GM12878 (cell line): ENCODE results near the gene C1R. TPM values are rescaled to one million over a fixed set of nuclear protein-coding genes. Genes with fewer than 3 reads are reported as not detected.

ENCODE experiments used
- ATAC-seq: fragments of 200-7000 bp; cut with Tn5 transposase; 3 replicates; pipeline ENCODE4 v1.9.1; 2020; ENCODE audit warnings: mild to moderate bottlenecking, moderate library complexity
- BruUV-seq: library from RNA; stranded (reverse); fragments of 400-500 nt; replicated peaks from 2 replicates; lab custom pipeline; 2021; lab: Mats Ljungman, UMichigan
- CTCF ChIA-PET: fragments of 300-600 bp; sonication (Branson Sonifier 250); formaldehyde crosslinking; extraction: SDS; loops from one replicate; lab custom pipeline; 2021; ENCODE audit warnings: inconsistent platforms; lab: Yijun Ruan, JAX
- POLR2A ChIA-PET: fragments of 350-600 bp; formaldehyde crosslinking; extraction: SDS; loops from one replicate; lab custom pipeline; 2021; ENCODE audit warnings: inconsistent platforms; lab: Charles Lee
- RAD21 ChIA-PET: fragments of 300-600 bp; sonication (Branson Sonifier 250); formaldehyde crosslinking; loops from one replicate; lab custom pipeline; 2023; ENCODE audit warnings: antibody characterized with exemption; ENCODE audit not compliant: unreplicated experiment; lab: Charles Lee
- SMC1A ChIA-PET: fragments of 300-600 bp; sonication (Branson Sonifier 250); formaldehyde crosslinking; loops from one replicate; lab custom pipeline; 2023; ENCODE audit not compliant: unreplicated experiment, uncharacterized antibody; lab: Charles Lee
- DNase-seq: peaks from one replicate; pipeline ENCODE4 v3.0.0-alpha.2; 2011; ENCODE audit warnings: low read depth, low spot score
- FAIRE-seq: peaks from 3 replicates; lab custom pipeline; 2011; peaks lifted over from hg19 to GRCh38; lab: Jason Lieb, UNC
- H2AFZ ChIP-seq: 2 replicates; pipeline ENCODE4 v1.6.0; 2011; ENCODE audit warnings: low read depth, low read length, control low read depth; ENCODE audit not compliant: control insufficient read depth
- H3K27ac ChIP-seq: 2 replicates; pipeline ENCODE4 v1.5.1; 2011; ENCODE audit warnings: control low read depth; ENCODE audit not compliant: control insufficient read depth, insufficient read depth
- H3K27me3 ChIP-seq, 2 experiments: replicated peaks in 1 of 2; 2 replicates each; pipeline versions ENCODE4 v1.6.0 to v1.6.1; 2011; ENCODE audit warnings: low read length in 1 of 2; ENCODE audit not compliant: control insufficient read depth in 2 of 2, insufficient read depth in 2 of 2
- H3K36me3 ChIP-seq, 2 experiments: 2 replicates each; pipeline ENCODE4 v1.5.1; 2011; ENCODE audit warnings: low read length in 1 of 2; ENCODE audit not compliant: control insufficient read depth in 2 of 2, insufficient read depth in 2 of 2
- H3K4me1 ChIP-seq: 2 replicates; pipeline ENCODE4 v1.6.1; 2011; ENCODE audit warnings: mild to moderate bottlenecking, low read length, moderate library complexity, mixed read lengths; ENCODE audit not compliant: control insufficient read depth, insufficient read depth
- H3K4me2 ChIP-seq: 2 replicates; pipeline ENCODE4 v1.6.0; 2011; ENCODE audit warnings: control low read depth; ENCODE audit not compliant: control insufficient read depth, insufficient read depth
- H3K4me3 ChIP-seq: fragments of 200-600 bp; sonication (generic); 2 replicates; pipeline ENCODE4 v1.5.1; 2016
- H3K79me2 ChIP-seq: 2 replicates; pipeline ENCODE4 v1.6.0; 2011; ENCODE audit warnings: low read length; ENCODE audit not compliant: control insufficient read depth, insufficient read depth
- H3K9ac ChIP-seq: 2 replicates; pipeline ENCODE4 v1.8.0; 2011; ENCODE audit warnings: low read length, control low read depth, mixed read lengths; ENCODE audit not compliant: control insufficient read depth, insufficient read depth
- H3K9me3 ChIP-seq: replicated peaks from 3 replicates; pipeline ENCODE4 v1.5.1; 2011; ENCODE audit warnings: mild to moderate bottlenecking, low read length; ENCODE audit not compliant: control insufficient read depth, insufficient read depth
- H4K20me1 ChIP-seq: 2 replicates; pipeline ENCODE4 v1.6.0; 2011; ENCODE audit not compliant: control insufficient read depth, insufficient read depth
- ATF3 ChIP-seq: IDR thresholded peaks from 2 replicates; pipeline ENCODE4 v1.6.1; 2011; ENCODE audit warnings: low read depth, mild to moderate bottlenecking, low read length, moderate library complexity, borderline replicate concordance; ENCODE audit errors: extremely low read depth
- BCL3 ChIP-seq: IDR thresholded peaks from 2 replicates; pipeline ENCODE4 v1.6.1; 2011; ENCODE audit warnings: borderline replicate concordance, low read depth, mild to moderate bottlenecking, moderate library complexity, low read length; ENCODE audit not compliant: insufficient read depth, poor library complexity, severe bottlenecking
- ESRRA ChIP-seq: IDR thresholded peaks from 2 replicates; pipeline ENCODE4 v1.6.1; 2012; ENCODE audit warnings: mild to moderate bottlenecking, low read length, improper control_type of control experiment
- ZNF384 ChIP-seq: IDR thresholded peaks from 2 replicates; pipeline ENCODE4 v1.6.1; 2012; ENCODE audit warnings: low read depth, mild to moderate bottlenecking, low read length, improper control_type of control experiment, borderline replicate concordance
- ZSCAN29 ChIP-seq: fragments of 450-650 bp; IDR thresholded peaks from 2 replicates; pipeline ENCODE4 v1.6.1; 2017; ENCODE audit warnings: mild to moderate bottlenecking, moderate library complexity
- WGBS: methylation state at CpG from one replicate; pipeline ENCODE4 v1.1.6; 2016; ENCODE audit warnings: low lambda C conversion rate; ENCODE audit not compliant: insufficient replicate concordance, insufficient coverage; ENCODE audit errors: missing lambda C conversion rate; 5-methylcytosine and 5-hydroxymethylcytosine counted together
- in situ Hi-C: fragments of 300-500 bp; cut with MboI; formaldehyde crosslinking; loops from 9 replicates; pipeline ENCODE4 v1.14.3; 2018; ENCODE audit warnings: mixed read lengths
- intact Hi-C: fragments of 100-400 bp; cut with micrococcal nuclease; formaldehyde crosslinking; loops from one replicate; pipeline ENCODE4 v1.14.2; 2022; ENCODE audit not compliant: unreplicated experiment
- polyA plus RNA-seq, 11 experiments: library from polyadenylated mRNA; depleted of rRNA in 4 of 11; unstranded in 6 of 11; stranded (reverse) in 5 of 11; fragments of >200 nt; fragmentation: Nextera tagmentation in 4 of 11; fragmentation: Illumina TruSeq in 1 of 11; extraction: Ambion mirVana in 4 of 11; extraction: Trizol in 1 of 11; gene quantifications; 1 replicate in 1 of 11; 2 replicates in 10 of 11; pipeline versions ENCODE4 v1.2.1 to v1.2.3, GENCODE V29; 2011 to 2016; ENCODE audit warnings: inconsistent platforms in 2 of 11, missing spikeins in 2 of 11, low read depth in 1 of 11
- total RNA-seq, 4 experiments: library from RNA; depleted of rRNA in 3 of 4; stranded (reverse); fragments of >200 nt in 3 of 4; fragmentation: Illumina TruSeq in 1 of 4; extraction: Trizol in 1 of 4; gene quantifications; 2 replicates each; pipeline versions ENCODE4 v1.2.1 to v1.2.3, GENCODE V29; 2013 to 2021
- TF ChIP-seq, protein P1 (sequence below): fragments of 450-650 bp; IDR thresholded peaks from 2 replicates; pipeline ENCODE4 v1.6.1; 2016; ENCODE audit warnings: mild to moderate bottlenecking

The C1R gene
- total and polyA plus RNA-seq, 10 of the 15 experiments (the other 5 are each of a cell fraction or from before 2014, with no cell fraction given), result 0.31 to 1.9 (median 0.96) TPM; not detected in 1

- RAD21 ChIA-PET, result interaction anchor here (1.6 kb wide), 1 partner anchor 52 kb away, joined by 4 read pairs; no protein-coding TSS in a partner anchor
- no peaks in the 10 kb centered on the region for H3K79me2 ChIP-seq
- H3K36me3 ChIP-seq, result no peaks in the 10 kb centered on the region
- FAIRE-seq (no peak), DNase-seq (no peak), ATAC-seq (no peak)
- in situ Hi-C loops, result no loop called here
- H3K4me1 ChIP-seq, result no peaks in the 10 kb centered on the region
- WGBS, result 57% methylated on average over 7 of the region's 7 CpGs
- no peak overlapping the region for H3K27ac ChIP-seq
- H3K4me3 ChIP-seq, result no peak overlapping the region
- no peak overlapping the region for H2AFZ ChIP-seq
- no peaks in the 10 kb centered on the region for H3K9me3 ChIP-seq
- POLR2A ChIA-PET, result no interaction called here
- CTCF ChIA-PET, result no interaction called here
- H3K9ac ChIP-seq, result no peak overlapping the region
- BruUV-seq, result no TSS peak
- SMC1A ChIA-PET, result no interaction called here
- no peak for TF ChIP-seq ZSCAN29
- no peak overlapping the region for H3K4me2 ChIP-seq
- no peaks in the 10 kb centered on the region for H4K20me1 ChIP-seq
- intact Hi-C loops, result no loop called here
- peaks cover 0 to 3% of the 10 kb centered on the region in 2 experiments; a peak in 2 of 4 replicates for H3K27me3 ChIP-seq
Observed at GRCh38 chr12:7061596-7061995, 30.6 kb downstream of the C1R start.

- Histone ChIP-seq H3K4me1 (no peaks in the 10 kb centered on the region), H3K36me3 (no peaks in the 10 kb centered on the region), H3K4me3 (no peak overlapping the region), H3K27me3 (peaks cover 0 to 3% of the 10 kb centered on the region in 2 experiments; a peak in 2 of 4 replicates), H3K27ac (no peak overlapping the region), H3K79me2 (no peaks in the 10 kb centered on the region), H2AFZ (no peak overlapping the region), H4K20me1 (no peaks in the 10 kb centered on the region), H3K4me2 (no peak overlapping the region), H3K9me3 (no peaks in the 10 kb centered on the region), H3K9ac (no peak overlapping the region)
- FAIRE-seq (no peak), ATAC-seq (no peak), DNase-seq (no peak)
- intact Hi-C loops (no loop called here), in situ Hi-C loops (no loop called here)
- SMC1A ChIA-PET, result no interaction called here
- RAD21 ChIA-PET, result interaction anchor here (1.6 kb wide), 1 partner anchor 52 kb away, joined by 4 read pairs; no protein-coding TSS in a partner anchor
- POLR2A ChIA-PET, result no interaction called here
- CTCF ChIA-PET, result interaction anchor here (1.0 kb wide), 1 partner anchor 50 kb away, joined by 3 read pairs; no protein-coding TSS in a partner anchor
- TF ChIP-seq BCL3 (no peak), ATF3 (no peak), ZNF384 (no peak), ESRRA (no peak)
- TF ChIP-seq, protein P1, sequence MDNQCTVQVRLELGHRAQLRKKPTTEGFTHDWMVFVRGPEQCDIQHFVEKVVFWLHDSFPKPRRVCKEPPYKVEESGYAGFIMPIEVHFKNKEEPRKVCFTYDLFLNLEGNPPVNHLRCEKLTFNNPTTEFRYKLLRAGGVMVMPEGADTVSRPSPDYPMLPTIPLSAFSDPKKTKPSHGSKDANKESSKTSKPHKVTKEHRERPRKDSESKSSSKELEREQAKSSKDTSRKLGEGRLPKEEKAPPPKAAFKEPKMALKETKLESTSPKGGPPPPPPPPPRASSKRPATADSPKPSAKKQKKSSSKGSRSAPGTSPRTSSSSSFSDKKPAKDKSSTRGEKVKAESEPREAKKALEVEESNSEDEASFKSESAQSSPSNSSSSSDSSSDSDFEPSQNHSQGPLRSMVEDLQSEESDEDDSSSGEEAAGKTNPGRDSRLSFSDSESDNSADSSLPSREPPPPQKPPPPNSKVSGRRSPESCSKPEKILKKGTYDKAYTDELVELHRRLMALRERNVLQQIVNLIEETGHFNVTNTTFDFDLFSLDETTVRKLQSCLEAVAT, result no peak
- 48% methylated on average over 13 of the region's 13 CpGs for WGBS
- no TSS peak for BruUV-seq
Observed at GRCh38 chr12:7061138-7061537, 31.1 kb downstream of the C1R start.
